ENCODE data around the gene PIGU.

Gene PIGU

GRCh38 chr20:34549291-34549928 lies 127.5 kb downstream of the PIGU start:
- no peak overlapping the region for H3K4me3 ChIP-seq (ENCODE audit: insufficient read depth, low read depth, low read length, poor library complexity, severe bottlenecking)
- H3K27ac ChIP-seq (ENCODE audit: insufficient read depth, low read length, poor library complexity, severe bottlenecking) = no peak overlapping the region
- H3K36me3 ChIP-seq (ENCODE audit: control insufficient read depth, insufficient read depth, low read length) = no peaks in the 10 kb centered on the region
- H3K9me3 ChIP-seq (ENCODE audit: control insufficient read depth, low read length) = no peaks in the 10 kb centered on the region
- H3K4me1 ChIP-seq (ENCODE audit: control insufficient read depth, insufficient read depth, low read length, poor library complexity, severe bottlenecking) = peaks cover 3% of the 10 kb centered on the region
- H3K27me3 ChIP-seq (replicated peaks; ENCODE audit: control insufficient read depth, insufficient read depth, low read length, poor library complexity, severe bottlenecking) = no peaks in the 10 kb centered on the region
- DNase-seq = no peak

DNA sequence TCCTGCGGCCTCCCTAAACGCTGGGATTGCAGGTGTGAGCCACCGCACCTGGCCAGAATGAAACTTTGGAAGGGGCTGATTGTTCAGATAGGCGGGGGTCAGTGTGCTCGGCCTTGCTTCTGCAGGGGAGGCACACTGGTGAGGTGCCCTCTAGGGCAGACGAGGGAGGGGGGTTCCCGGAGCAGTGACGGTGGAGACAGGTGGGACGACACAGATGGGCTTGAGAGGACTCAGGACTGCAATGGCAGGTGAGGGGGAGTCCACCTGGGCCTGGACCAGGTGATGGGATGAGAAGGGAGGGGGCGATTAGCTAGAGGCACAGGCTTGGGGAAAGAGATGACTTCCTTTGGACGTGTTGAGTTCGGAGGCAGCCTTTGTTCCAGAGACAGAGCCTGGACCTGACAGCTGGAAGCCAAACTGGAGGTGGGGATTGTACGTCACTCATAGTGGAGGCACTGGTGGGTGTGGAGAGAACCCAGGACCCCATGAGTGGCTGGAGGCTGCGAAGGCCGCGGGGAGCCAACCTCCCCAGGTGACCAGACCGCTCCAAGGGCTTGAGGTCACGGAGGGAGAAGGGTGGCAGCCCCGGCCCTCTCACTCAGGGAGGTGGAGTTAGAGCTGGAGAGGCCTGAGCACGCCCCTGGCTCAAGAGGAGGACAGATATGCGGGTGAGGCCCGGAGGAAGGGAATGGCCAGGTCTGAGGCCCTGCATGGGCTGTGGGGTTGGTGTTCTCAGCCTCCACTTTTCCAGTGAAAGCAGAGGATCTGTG lies 128.9 kb downstream of the PIGU start:
- peaks cover 7% of the 10 kb centered on the region for H3K4me1 ChIP-seq (ENCODE audit: control insufficient read depth, insufficient read depth, low read length, poor library complexity, severe bottlenecking)
- H3K27ac ChIP-seq (ENCODE audit: insufficient read depth, low read length, poor library complexity, severe bottlenecking) = no peak overlapping the region
- no peak for DNase-seq
- H3K9me3 ChIP-seq (ENCODE audit: control insufficient read depth, low read length) = no peaks in the 10 kb centered on the region
- no peak overlapping the region for H3K4me3 ChIP-seq (ENCODE audit: insufficient read depth, low read depth, low read length, poor library complexity, severe bottlenecking)
- no peaks in the 10 kb centered on the region for H3K36me3 ChIP-seq (ENCODE audit: control insufficient read depth, insufficient read depth, low read length)
- H3K27me3 ChIP-seq (replicated peaks; ENCODE audit: control insufficient read depth, insufficient read depth, low read length, poor library complexity, severe bottlenecking) = no peaks in the 10 kb centered on the region

DNA sequence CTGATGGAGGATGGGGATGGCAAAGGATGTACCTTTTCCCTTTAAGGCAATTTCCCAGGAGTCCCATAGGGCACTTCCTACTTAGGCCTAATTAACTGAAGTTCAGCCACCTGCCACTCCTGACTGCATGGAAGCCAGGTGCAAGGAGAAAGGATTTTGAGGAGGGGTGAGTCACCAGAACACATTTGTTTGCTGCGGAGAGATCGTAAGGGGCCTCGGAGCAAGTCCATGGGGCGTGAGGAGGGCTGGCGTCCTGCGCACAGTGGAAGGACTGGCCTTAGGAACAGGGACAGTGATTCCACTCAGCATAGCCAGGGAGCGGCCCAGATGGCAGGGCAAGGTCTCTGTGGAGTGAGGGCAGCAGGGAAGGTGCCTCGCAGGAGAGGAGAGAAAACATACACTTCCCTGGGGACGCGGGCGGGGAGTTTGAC lies 130.1 kb downstream of the PIGU start:
- H3K27me3 ChIP-seq (replicated peaks; ENCODE audit: control insufficient read depth, insufficient read depth, low read length, poor library complexity, severe bottlenecking) = no peaks in the 10 kb centered on the region
- no peaks in the 10 kb centered on the region for H3K36me3 ChIP-seq (ENCODE audit: control insufficient read depth, insufficient read depth, low read length)
- H3K4me3 ChIP-seq (ENCODE audit: insufficient read depth, low read depth, low read length, poor library complexity, severe bottlenecking) = no peak overlapping the region
- no peak for DNase-seq
- H3K4me1 ChIP-seq (ENCODE audit: control insufficient read depth, insufficient read depth, low read length, poor library complexity, severe bottlenecking) = peaks cover 11% of the 10 kb centered on the region
- no peak overlapping the region for H3K27ac ChIP-seq (ENCODE audit: insufficient read depth, low read length, poor library complexity, severe bottlenecking)
- no peaks in the 10 kb centered on the region for H3K9me3 ChIP-seq (ENCODE audit: control insufficient read depth, low read length)

- H3K9me3 ChIP-seq (ENCODE audit: control insufficient read depth, low read length) = no peaks in the 10 kb centered on the region
- H3K36me3 ChIP-seq (ENCODE audit: control insufficient read depth, insufficient read depth, low read length) = peaks cover 8% of the 10 kb centered on the region
- no peak overlapping the region for H3K4me3 ChIP-seq (ENCODE audit: insufficient read depth, low read depth, low read length, poor library complexity, severe bottlenecking)
- H3K27me3 ChIP-seq (replicated peaks; ENCODE audit: control insufficient read depth, insufficient read depth, low read length, poor library complexity, severe bottlenecking) = no peaks in the 10 kb centered on the region
- H3K27ac ChIP-seq (ENCODE audit: insufficient read depth, low read length, poor library complexity, severe bottlenecking) = no peak overlapping the region
- DNase-seq = no peak
- H3K4me1 ChIP-seq (ENCODE audit: control insufficient read depth, insufficient read depth, low read length, poor library complexity, severe bottlenecking) = peaks cover 22% of the 10 kb centered on the region
Observed at GRCh38 chr20:34544109-34544796, 132.6 kb downstream of the PIGU start.

DNA sequence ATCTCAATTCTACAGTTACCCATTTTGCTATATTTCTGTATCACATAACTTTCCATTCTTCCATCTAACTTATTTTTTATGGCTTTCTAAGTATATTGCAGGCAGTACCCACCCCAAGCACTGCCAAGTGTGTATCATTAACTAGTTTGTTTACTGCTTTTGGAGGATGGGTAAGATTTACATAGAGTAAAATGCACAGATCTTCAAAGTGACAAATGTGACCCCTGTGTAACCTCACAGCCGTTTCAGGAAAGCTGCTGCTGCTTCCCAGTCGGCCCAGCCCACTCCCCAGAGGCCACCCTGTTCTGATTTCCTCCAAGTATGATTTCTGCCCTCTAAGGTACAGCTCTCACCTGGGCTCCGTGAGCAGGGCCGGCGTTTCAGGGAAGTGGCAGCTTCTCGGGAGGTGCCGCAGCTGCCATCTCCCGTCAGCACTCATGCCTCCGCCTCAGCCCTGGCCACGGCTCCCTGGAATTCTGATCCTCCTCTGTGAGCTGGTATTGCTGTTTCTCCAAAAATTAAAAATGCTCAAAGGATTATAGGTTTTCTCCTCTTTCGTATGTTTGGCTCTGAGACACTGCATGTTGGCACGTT lies 133.3 kb downstream of the PIGU start:
- H3K36me3 ChIP-seq (ENCODE audit: control insufficient read depth, insufficient read depth, low read length) = peaks cover 8% of the 10 kb centered on the region
- no peak for DNase-seq
- H3K27ac ChIP-seq (ENCODE audit: insufficient read depth, low read length, poor library complexity, severe bottlenecking) = no peak overlapping the region
- no peaks in the 10 kb centered on the region for H3K9me3 ChIP-seq (ENCODE audit: control insufficient read depth, low read length)
- no peaks in the 10 kb centered on the region for H3K27me3 ChIP-seq (replicated peaks; ENCODE audit: control insufficient read depth, insufficient read depth, low read length, poor library complexity, severe bottlenecking)
- H3K4me1 ChIP-seq (ENCODE audit: control insufficient read depth, insufficient read depth, low read length, poor library complexity, severe bottlenecking) = peaks cover 22% of the 10 kb centered on the region
- no peak overlapping the region for H3K4me3 ChIP-seq (ENCODE audit: insufficient read depth, low read depth, low read length, poor library complexity, severe bottlenecking)

DNA sequence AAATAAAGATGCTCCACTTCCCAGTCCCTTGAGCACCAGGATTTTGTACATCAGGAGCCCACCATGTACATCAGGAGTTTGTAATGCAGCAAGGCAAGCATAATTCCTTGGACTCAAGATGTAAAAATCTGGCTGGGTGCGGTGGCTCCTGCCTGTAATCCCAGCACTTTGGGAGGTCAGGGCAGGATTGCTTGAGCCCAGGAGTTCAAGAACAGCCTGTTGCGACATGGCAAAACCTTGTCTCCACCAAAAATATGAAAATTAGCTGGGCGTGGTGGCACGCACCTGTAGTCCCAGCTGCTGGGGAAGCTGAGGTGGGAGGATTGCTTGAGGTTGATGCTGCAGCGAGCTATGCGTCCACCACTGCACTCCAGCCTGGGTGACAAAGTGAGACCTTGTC lies 134.5 kb downstream of the PIGU start:
- no peak for DNase-seq
- Histone ChIP-seq H3K4me3 (ENCODE audit: insufficient read depth, low read depth, low read length, poor library complexity, severe bottlenecking) (no peak overlapping the region), H3K27me3 (replicated peaks; ENCODE audit: control insufficient read depth, insufficient read depth, low read length, poor library complexity, severe bottlenecking) (no peaks in the 10 kb centered on the region), H3K36me3 (ENCODE audit: control insufficient read depth, insufficient read depth, low read length) (peaks cover 13% of the 10 kb centered on the region), H3K27ac (ENCODE audit: insufficient read depth, low read length, poor library complexity, severe bottlenecking) (peak overlapping the region; percentile 69), H3K4me1 (ENCODE audit: control insufficient read depth, insufficient read depth, low read length, poor library complexity, severe bottlenecking) (peaks cover 22% of the 10 kb centered on the region), H3K9me3 (ENCODE audit: control insufficient read depth, low read length) (no peaks in the 10 kb centered on the region)

DNA sequence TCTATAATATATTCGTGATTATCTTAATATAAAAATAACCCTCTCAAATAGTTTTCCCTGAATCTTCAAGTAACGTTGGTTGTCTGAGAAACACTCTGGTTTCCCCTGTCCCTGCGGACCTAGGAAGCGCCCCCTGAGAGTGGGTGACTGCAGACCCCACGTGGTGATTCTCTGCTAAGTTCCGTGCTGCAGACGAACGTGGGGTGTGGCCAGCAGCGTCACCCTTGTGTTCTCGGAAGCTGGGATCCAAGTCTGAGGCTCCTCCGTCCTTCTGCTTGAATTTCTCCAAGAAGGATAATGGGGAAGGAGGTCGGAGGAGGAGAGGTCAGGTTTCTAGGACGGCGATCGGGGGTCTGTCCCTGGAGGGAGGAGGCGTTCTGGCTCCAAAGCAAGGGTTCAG lies 135.0 kb downstream of the PIGU start:
- DNase-seq = no peak
- Histone ChIP-seq H3K27me3 (replicated peaks; ENCODE audit: control insufficient read depth, insufficient read depth, low read length, poor library complexity, severe bottlenecking) (no peaks in the 10 kb centered on the region), H3K27ac (ENCODE audit: insufficient read depth, low read length, poor library complexity, severe bottlenecking) (peak overlapping the region; percentile 69), H3K4me3 (ENCODE audit: insufficient read depth, low read depth, low read length, poor library complexity, severe bottlenecking) (no peak overlapping the region), H3K36me3 (ENCODE audit: control insufficient read depth, insufficient read depth, low read length) (peaks cover 18% of the 10 kb centered on the region), H3K4me1 (ENCODE audit: control insufficient read depth, insufficient read depth, low read length, poor library complexity, severe bottlenecking) (peaks cover 22% of the 10 kb centered on the region), H3K9me3 (ENCODE audit: control insufficient read depth, low read length) (no peaks in the 10 kb centered on the region)

DNA sequence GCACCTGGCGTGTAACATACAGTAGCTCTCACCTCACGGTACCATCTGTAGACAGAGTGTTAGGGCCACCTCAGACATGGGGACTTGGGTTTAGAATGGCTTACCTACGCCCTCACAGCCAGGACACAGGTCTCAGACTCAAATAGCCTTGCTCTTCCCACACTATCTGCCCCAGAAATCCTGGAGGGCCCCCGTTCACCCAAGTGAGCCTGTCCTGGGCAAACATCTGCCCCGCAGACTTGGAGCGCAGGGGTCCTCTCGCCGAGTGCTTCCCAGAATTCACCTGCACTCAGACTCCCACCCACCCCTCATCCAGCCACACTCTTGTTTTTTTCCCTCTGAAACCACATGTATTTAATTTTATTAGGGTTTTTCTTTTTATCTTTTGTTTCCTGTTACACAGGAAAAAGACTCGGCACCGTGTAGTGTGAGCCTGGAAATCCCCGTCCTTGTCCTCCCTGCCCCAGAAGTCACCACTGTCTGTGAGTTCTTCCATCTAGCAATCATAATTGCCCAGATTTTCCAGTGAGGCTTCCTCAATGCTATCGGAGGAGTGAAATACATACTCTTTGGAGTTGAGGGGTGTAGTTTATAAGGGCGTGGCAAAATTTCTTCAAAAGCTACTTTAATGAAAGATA lies 135.5 kb downstream of the PIGU start:
- Histone ChIP-seq H3K36me3 (ENCODE audit: control insufficient read depth, insufficient read depth, low read length) (peaks cover 18% of the 10 kb centered on the region), H3K4me1 (ENCODE audit: control insufficient read depth, insufficient read depth, low read length, poor library complexity, severe bottlenecking) (peaks cover 22% of the 10 kb centered on the region), H3K27me3 (replicated peaks; ENCODE audit: control insufficient read depth, insufficient read depth, low read length, poor library complexity, severe bottlenecking) (no peaks in the 10 kb centered on the region), H3K27ac (ENCODE audit: insufficient read depth, low read length, poor library complexity, severe bottlenecking) (peak overlapping the region; percentile 69), H3K9me3 (ENCODE audit: control insufficient read depth, low read length) (no peaks in the 10 kb centered on the region), H3K4me3 (ENCODE audit: insufficient read depth, low read depth, low read length, poor library complexity, severe bottlenecking) (no peak overlapping the region)
- DNase-seq = peak in 2 of 3 donors; percentile 34 to 37

- no peaks in the 10 kb centered on the region for H3K27me3 ChIP-seq (replicated peaks; ENCODE audit: control insufficient read depth, insufficient read depth, low read length, poor library complexity, severe bottlenecking)
- peaks cover 22% of the 10 kb centered on the region for H3K4me1 ChIP-seq (ENCODE audit: control insufficient read depth, insufficient read depth, low read length, poor library complexity, severe bottlenecking)
- peak overlapping the region; percentile 69 for H3K27ac ChIP-seq (ENCODE audit: insufficient read depth, low read length, poor library complexity, severe bottlenecking)
- no peak for DNase-seq
- peaks cover 23% of the 10 kb centered on the region for H3K36me3 ChIP-seq (ENCODE audit: control insufficient read depth, insufficient read depth, low read length)
- H3K9me3 ChIP-seq (ENCODE audit: control insufficient read depth, low read length) = no peaks in the 10 kb centered on the region
- H3K4me3 ChIP-seq (ENCODE audit: insufficient read depth, low read depth, low read length, poor library complexity, severe bottlenecking) = no peak overlapping the region
Observed at GRCh38 chr20:34540596-34541263, 136.2 kb downstream of the PIGU start.

All from effector memory CD4-positive, alpha-beta T cell (primary cell).